K562 (cell line): ENCODE results near the gene PCDHGA4. TPM values are rescaled to one million over a fixed set of nuclear protein-coding genes. Genes with fewer than 3 reads are reported as not detected.

Experiments
- CBX3 ChIP-seq, 2 experiments: IDR thresholded peaks; 1 replicate in 1 of 2; 2 replicates in 1 of 2; pipeline ENCODE4 v1.6.1; 2012; ENCODE audit warnings: inconsistent platforms in 2 of 2, low read length in 2 of 2, borderline replicate concordance in 1 of 2, control low read depth in 1 of 2
- CC2D1A ChIP-seq: fragments of 450-650 bp; IDR thresholded peaks from 2 replicates; pipeline ENCODE4 v1.6.1; 2017; ENCODE audit warnings: mild to moderate bottlenecking
- CREM ChIP-seq: IDR thresholded peaks from 2 replicates; pipeline ENCODE4 v1.6.1; 2014; ENCODE audit warnings: antibody characterized with exemption, low read depth
- HDAC1 ChIP-seq, 2 experiments: fragments of 450-650 bp; IDR thresholded peaks; 2 replicates each; pipeline ENCODE4 v1.6.1; 2016 to 2017; ENCODE audit warnings: inconsistent platforms in 1 of 2, mild to moderate bottlenecking in 1 of 2, moderate library complexity in 1 of 2
- KDM5B ChIP-seq: fragments of 200-600 bp; sonication (generic); IDR thresholded peaks from 2 replicates; pipeline ENCODE4 v1.6.1; 2012; ENCODE audit warnings: low read depth, mild to moderate bottlenecking, moderate library complexity, low read length, control low read depth, inconsistent platforms; ENCODE audit not compliant: insufficient replicate concordance
- MYC ChIP-seq, 2 experiments: fragments of 250-450 bp in 1 of 2; sonication (Bioruptor Pico) in 1 of 2; IDR thresholded peaks; 2 replicates each; pipeline versions ENCODE4 v1.5.1 to v1.6.1; 2012 to 2021; ENCODE audit warnings: low read depth in 2 of 2, borderline replicate concordance in 1 of 2, improper control_type of control experiment in 1 of 2, low read length in 1 of 2, mild to moderate bottlenecking in 1 of 2, moderate library complexity in 1 of 2
- POLR2B ChIP-seq: fragments of 450-650 bp; IDR thresholded peaks from 2 replicates; pipeline ENCODE4 v1.6.1; 2018; ENCODE audit warnings: low read depth; ENCODE audit not compliant: partially characterized antibody
- SMARCE1 ChIP-seq: fragments of 450-650 bp; IDR thresholded peaks from 2 replicates; pipeline ENCODE4 v1.7.1; 2016; ENCODE audit warnings: mild to moderate bottlenecking
- SNIP1 ChIP-seq: fragments of 450-650 bp; IDR thresholded peaks from 2 replicates; pipeline ENCODE4 v1.7.1; 2017; ENCODE audit warnings: low read depth, mild to moderate bottlenecking
- SRF ChIP-seq, 2 experiments: fragments of 250-450, 450-650 bp in 1 of 2; sonication (Bioruptor Pico) in 1 of 2; sonication (generic) in 1 of 2; formaldehyde crosslinking; IDR thresholded peaks; 2 replicates each; pipeline versions ENCODE4 v1.5.0 to v1.5.1; 2020 to 2022; ENCODE audit warnings: mild to moderate bottlenecking in 1 of 2, missing genetic modification reagents in 1 of 2
- TAF1 ChIP-seq: IDR thresholded peaks from 2 replicates; pipeline ENCODE4 v1.6.1; 2011; ENCODE audit warnings: mild to moderate bottlenecking, low read length, moderate library complexity; ENCODE audit not compliant: insufficient read depth, control insufficient read depth, severe bottlenecking; ENCODE audit errors: extremely low read depth
- TSC22D4 ChIP-seq: fragments of 450-650 bp; IDR thresholded peaks from 2 replicates; pipeline ENCODE4 v1.6.1; 2016; ENCODE audit warnings: missing genetic modification characterization, missing biosample characterization, control low read depth
- ZBED1 ChIP-seq: IDR thresholded peaks from 2 replicates; pipeline ENCODE4 v1.6.1; 2014
- ZNF146 ChIP-seq: IDR thresholded peaks from one replicate; pipeline ENCODE4 v1.6.1; 2018; ENCODE audit warnings: missing compliant biosample characterization; ENCODE audit not compliant: unreplicated experiment
- polyA plus RNA-seq, 8 experiments: library from polyadenylated mRNA; depleted of rRNA in 4 of 8; stranded (reverse) in 5 of 8; unstranded in 3 of 8; fragments of >200 nt; fragmentation: Nextera tagmentation in 2 of 8; fragmentation: Illumina TruSeq in 1 of 8; extraction: Ambion mirVana in 2 of 8; extraction: Trizol in 1 of 8; gene quantifications; 2 replicates each; pipeline versions ENCODE4 v1.2.1 to v1.2.3, GENCODE V29; 2011 to 2014; ENCODE audit warnings: inconsistent platforms in 1 of 8, missing spikeins in 1 of 8
- total RNA-seq, 7 experiments: library from RNA; depleted of rRNA in 6 of 7; stranded (reverse); fragments of >200 nt in 6 of 7; fragmentation: Illumina TruSeq in 2 of 7; extraction: Trizol in 2 of 7; gene quantifications; 2 replicates each; pipeline versions ENCODE4 v1.2.1 to v1.2.3, GENCODE V29; 2011 to 2021; ENCODE audit warnings: low replicate concordance in 1 of 7
- TF ChIP-seq, protein P1 (sequence below): fragments of 250-450 bp; sonication (Bioruptor Pico); IDR thresholded peaks from 2 replicates; pipeline ENCODE4 v1.9.0; 2021; ENCODE audit warnings: mild to moderate bottlenecking, inconsistent platforms
- TF ChIP-seq, protein P2 (sequence below): sonication (generic); formaldehyde crosslinking; IDR thresholded peaks from 2 replicates; pipeline ENCODE4 v1.9.0; 2022; ENCODE audit warnings: mild to moderate bottlenecking, missing genetic modification reagents
- TF ChIP-seq, protein P3 (sequence below): conservative IDR thresholded peaks from 2 replicates; pipeline ENCODE4 v1.6.1; 2011; ENCODE audit warnings: low read depth, mild to moderate bottlenecking, low read length; ENCODE audit not compliant: control insufficient read depth
- TF ChIP-seq, protein P4 (sequence below): fragments of 250-450 bp; sonication (Bioruptor Pico); IDR thresholded peaks from 2 replicates; pipeline ENCODE4 v1.8.0; 2021; ENCODE audit warnings: mild to moderate bottlenecking, moderate library complexity

Gene PCDHGA4
- total and polyA plus RNA-seq, 9 of the 15 experiments (the other 6 are each of a cell fraction or from before 2014, with no cell fraction given) = 0.12 to 0.40 (median 0.36) TPM; not detected in 2

DNA sequence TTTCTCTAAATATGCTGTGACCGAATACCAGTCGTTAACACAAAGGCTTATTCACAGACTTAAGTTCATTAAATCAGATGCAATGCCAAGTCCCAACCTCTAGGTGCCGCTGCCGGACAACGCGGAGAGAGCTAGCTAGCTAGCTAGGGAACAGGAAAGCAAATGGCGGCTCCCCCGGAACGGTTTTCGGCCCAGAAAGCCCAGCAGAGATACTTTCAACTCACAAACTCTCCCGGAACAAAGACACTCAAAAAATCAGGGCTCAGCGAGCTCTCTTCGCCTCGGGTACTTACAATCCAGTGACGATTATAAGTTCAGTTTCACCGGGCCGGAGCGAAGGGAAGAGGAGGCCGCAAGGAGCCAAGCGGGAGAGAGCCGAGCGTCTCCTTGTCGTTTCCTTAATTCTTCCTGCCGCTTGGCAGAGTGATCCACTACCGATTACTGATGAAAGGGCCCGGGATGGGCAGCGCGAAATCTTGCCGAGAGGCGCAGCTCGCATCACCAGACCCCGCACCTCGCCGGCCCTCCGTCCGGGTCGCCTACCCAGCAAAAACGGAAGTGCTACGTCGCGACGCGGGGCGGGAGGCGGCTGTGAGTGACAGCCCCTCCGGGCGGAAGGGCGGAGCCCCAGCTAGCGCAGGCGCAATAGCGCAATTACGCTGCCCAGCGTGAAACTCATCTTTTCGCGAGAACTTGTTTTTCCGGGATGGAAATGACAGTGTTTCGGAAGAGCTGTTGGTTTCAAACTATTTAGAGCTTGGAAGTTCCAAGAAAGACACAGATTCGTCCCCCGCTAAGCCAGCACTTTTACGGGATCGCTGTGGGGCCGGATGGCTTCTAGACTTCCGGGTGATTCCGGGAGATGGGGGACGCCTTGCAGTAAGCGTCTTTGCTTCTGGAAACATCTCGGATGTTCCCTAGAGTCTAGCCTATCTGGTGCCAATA is 34.3 kb upstream of the PCDHGA4 start, which contains the start of gene TAF7 (continued):
- TF ChIP-seq CBX3 (IDR thresholded peaks at IDR 0.05; ENCODE audit: borderline replicate concordance in 1 of 2, low read length in 2 of 2) (peak in 1 of 2 experiments; percentile 21; a peak in 2 of 3 replicates), TSC22D4 (tag) (no peak), ZNF146 (CRISPR knock-in tag) (no peak), POLR2B (peak; percentile 96), SNIP1 (no peak), CC2D1A (0 out of 2 replicates have a peak, but pooled peaks have one; percentile 16), HDAC1 (IDR thresholded peaks at IDR 0.05) (no peak; a peak in 1 of 4 replicates), SRF (CRISPR knock-in tag; IDR thresholded peaks at IDR 0.05) (peak in 1 of 2 experiments; percentile 49; a peak in 1 of 4 replicates), ZBED1 (peak; percentile 86), MYC (IDR thresholded peaks at IDR 0.05; ENCODE audit: low read depth, low read length) (peak; percentile 12; the same call in 1 of the 2 replicates), MYC (CRISPR knock-in tag; IDR thresholded peaks at IDR 0.05; ENCODE audit: borderline replicate concordance, low read depth) (no peak), KDM5B (peak; percentile 78), SMARCE1 (peak; percentile 92), TAF1 (peak; percentile 92), CREM (peak; percentile 91)
- TF ChIP-seq, protein P1, sequence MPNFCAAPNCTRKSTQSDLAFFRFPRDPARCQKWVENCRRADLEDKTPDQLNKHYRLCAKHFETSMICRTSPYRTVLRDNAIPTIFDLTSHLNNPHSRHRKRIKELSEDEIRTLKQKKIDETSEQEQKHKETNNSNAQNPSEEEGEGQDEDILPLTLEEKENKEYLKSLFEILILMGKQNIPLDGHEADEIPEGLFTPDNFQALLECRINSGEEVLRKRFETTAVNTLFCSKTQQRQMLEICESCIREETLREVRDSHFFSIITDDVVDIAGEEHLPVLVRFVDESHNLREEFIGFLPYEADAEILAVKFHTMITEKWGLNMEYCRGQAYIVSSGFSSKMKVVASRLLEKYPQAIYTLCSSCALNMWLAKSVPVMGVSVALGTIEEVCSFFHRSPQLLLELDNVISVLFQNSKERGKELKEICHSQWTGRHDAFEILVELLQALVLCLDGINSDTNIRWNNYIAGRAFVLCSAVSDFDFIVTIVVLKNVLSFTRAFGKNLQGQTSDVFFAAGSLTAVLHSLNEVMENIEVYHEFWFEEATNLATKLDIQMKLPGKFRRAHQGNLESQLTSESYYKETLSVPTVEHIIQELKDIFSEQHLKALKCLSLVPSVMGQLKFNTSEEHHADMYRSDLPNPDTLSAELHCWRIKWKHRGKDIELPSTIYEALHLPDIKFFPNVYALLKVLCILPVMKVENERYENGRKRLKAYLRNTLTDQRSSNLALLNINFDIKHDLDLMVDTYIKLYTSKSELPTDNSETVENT = peak; percentile 79
- TF ChIP-seq, protein P2, sequence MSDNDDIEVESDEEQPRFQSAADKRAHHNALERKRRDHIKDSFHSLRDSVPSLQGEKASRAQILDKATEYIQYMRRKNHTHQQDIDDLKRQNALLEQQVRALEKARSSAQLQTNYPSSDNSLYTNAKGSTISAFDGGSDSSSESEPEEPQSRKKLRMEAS (CRISPR knock-in tag) = peak; percentile 43; the same call in 1 of the 2 replicates
- TF ChIP-seq, protein P3, sequence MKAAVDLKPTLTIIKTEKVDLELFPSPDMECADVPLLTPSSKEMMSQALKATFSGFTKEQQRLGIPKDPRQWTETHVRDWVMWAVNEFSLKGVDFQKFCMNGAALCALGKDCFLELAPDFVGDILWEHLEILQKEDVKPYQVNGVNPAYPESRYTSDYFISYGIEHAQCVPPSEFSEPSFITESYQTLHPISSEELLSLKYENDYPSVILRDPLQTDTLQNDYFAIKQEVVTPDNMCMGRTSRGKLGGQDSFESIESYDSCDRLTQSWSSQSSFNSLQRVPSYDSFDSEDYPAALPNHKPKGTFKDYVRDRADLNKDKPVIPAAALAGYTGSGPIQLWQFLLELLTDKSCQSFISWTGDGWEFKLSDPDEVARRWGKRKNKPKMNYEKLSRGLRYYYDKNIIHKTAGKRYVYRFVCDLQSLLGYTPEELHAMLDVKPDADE = peak; percentile 59; the same call in 1 of the 2 replicates
- TF ChIP-seq, protein P4, sequence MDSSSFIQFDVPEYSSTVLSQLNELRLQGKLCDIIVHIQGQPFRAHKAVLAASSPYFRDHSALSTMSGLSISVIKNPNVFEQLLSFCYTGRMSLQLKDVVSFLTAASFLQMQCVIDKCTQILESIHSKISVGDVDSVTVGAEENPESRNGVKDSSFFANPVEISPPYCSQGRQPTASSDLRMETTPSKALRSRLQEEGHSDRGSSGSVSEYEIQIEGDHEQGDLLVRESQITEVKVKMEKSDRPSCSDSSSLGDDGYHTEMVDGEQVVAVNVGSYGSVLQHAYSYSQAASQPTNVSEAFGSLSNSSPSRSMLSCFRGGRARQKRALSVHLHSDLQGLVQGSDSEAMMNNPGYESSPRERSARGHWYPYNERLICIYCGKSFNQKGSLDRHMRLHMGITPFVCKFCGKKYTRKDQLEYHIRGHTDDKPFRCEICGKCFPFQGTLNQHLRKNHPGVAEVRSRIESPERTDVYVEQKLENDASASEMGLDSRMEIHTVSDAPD (CRISPR knock-in tag) = no peak
